GM12878 (cell line): ENCODE data around the gene CD55. TPM values are rescaled to one million over a fixed set of nuclear protein-coding genes. Genes with fewer than 3 reads are reported as not detected.
A peak's percentile ranks its signal among the peaks of the same experiment; 100 is the strongest.

Experiments used
- ATAC-seq: fragments of 200-7000 bp; cut with Tn5 transposase; 3 replicates; pipeline ENCODE4 v1.9.1; 2020; ENCODE audit warnings: mild to moderate bottlenecking, moderate library complexity
- BruUV-seq: library from RNA; stranded (reverse); fragments of 400-500 nt; replicated peaks from 2 replicates; lab custom pipeline; 2021; lab: Mats Ljungman, UMichigan
- CTCF ChIA-PET: fragments of 300-600 bp; sonication (Branson Sonifier 250); formaldehyde crosslinking; extraction: SDS; loops from one replicate; lab custom pipeline; 2021; ENCODE audit warnings: inconsistent platforms; lab: Yijun Ruan, JAX
- POLR2A ChIA-PET: fragments of 350-600 bp; formaldehyde crosslinking; extraction: SDS; loops from one replicate; lab custom pipeline; 2021; ENCODE audit warnings: inconsistent platforms; lab: Charles Lee
- RAD21 ChIA-PET: fragments of 300-600 bp; sonication (Branson Sonifier 250); formaldehyde crosslinking; loops from one replicate; lab custom pipeline; 2023; ENCODE audit warnings: antibody characterized with exemption; ENCODE audit not compliant: unreplicated experiment; lab: Charles Lee
- SMC1A ChIA-PET: fragments of 300-600 bp; sonication (Branson Sonifier 250); formaldehyde crosslinking; loops from one replicate; lab custom pipeline; 2023; ENCODE audit not compliant: unreplicated experiment, uncharacterized antibody; lab: Charles Lee
- DNase-seq: peaks from one replicate; pipeline ENCODE4 v3.0.0-alpha.2; 2011; ENCODE audit warnings: low read depth, low spot score
- FAIRE-seq: peaks from 3 replicates; lab custom pipeline; 2011; peaks lifted over from hg19 to GRCh38; lab: Jason Lieb, UNC
- H2AFZ ChIP-seq: 2 replicates; pipeline ENCODE4 v1.6.0; 2011; ENCODE audit warnings: low read depth, low read length, control low read depth; ENCODE audit not compliant: control insufficient read depth
- H3K27ac ChIP-seq: 2 replicates; pipeline ENCODE4 v1.5.1; 2011; ENCODE audit warnings: control low read depth; ENCODE audit not compliant: control insufficient read depth, insufficient read depth
- H3K27me3 ChIP-seq, 2 experiments: replicated peaks in 1 of 2; 2 replicates each; pipeline versions ENCODE4 v1.6.0 to v1.6.1; 2011; ENCODE audit warnings: low read length in 1 of 2; ENCODE audit not compliant: control insufficient read depth in 2 of 2, insufficient read depth in 2 of 2
- H3K36me3 ChIP-seq, 2 experiments: 2 replicates each; pipeline ENCODE4 v1.5.1; 2011; ENCODE audit warnings: low read length in 1 of 2; ENCODE audit not compliant: control insufficient read depth in 2 of 2, insufficient read depth in 2 of 2
- H3K4me1 ChIP-seq: 2 replicates; pipeline ENCODE4 v1.6.1; 2011; ENCODE audit warnings: mild to moderate bottlenecking, low read length, moderate library complexity, mixed read lengths; ENCODE audit not compliant: control insufficient read depth, insufficient read depth
- H3K4me2 ChIP-seq: 2 replicates; pipeline ENCODE4 v1.6.0; 2011; ENCODE audit warnings: control low read depth; ENCODE audit not compliant: control insufficient read depth, insufficient read depth
- H3K4me3 ChIP-seq: fragments of 200-600 bp; sonication (generic); 2 replicates; pipeline ENCODE4 v1.5.1; 2016
- H3K79me2 ChIP-seq: 2 replicates; pipeline ENCODE4 v1.6.0; 2011; ENCODE audit warnings: low read length; ENCODE audit not compliant: control insufficient read depth, insufficient read depth
- H3K9ac ChIP-seq: 2 replicates; pipeline ENCODE4 v1.8.0; 2011; ENCODE audit warnings: low read length, control low read depth, mixed read lengths; ENCODE audit not compliant: control insufficient read depth, insufficient read depth
- H3K9me3 ChIP-seq: replicated peaks from 3 replicates; pipeline ENCODE4 v1.5.1; 2011; ENCODE audit warnings: mild to moderate bottlenecking, low read length; ENCODE audit not compliant: control insufficient read depth, insufficient read depth
- H4K20me1 ChIP-seq: 2 replicates; pipeline ENCODE4 v1.6.0; 2011; ENCODE audit not compliant: control insufficient read depth, insufficient read depth
- CHD1 ChIP-seq: IDR thresholded peaks from 2 replicates; pipeline ENCODE4 v1.6.1; 2012; ENCODE audit warnings: low read depth, low read length, improper control_type of control experiment
- EZH2 ChIP-seq: IDR thresholded peaks from 2 replicates; pipeline ENCODE4 v1.6.1; 2012; ENCODE audit warnings: low read depth, mild to moderate bottlenecking, control low read depth, inconsistent platforms, low read length, borderline replicate concordance; ENCODE audit not compliant: control insufficient read depth
- IKZF1 ChIP-seq: fragments of 450-650 bp; conservative IDR thresholded peaks from 2 replicates; pipeline ENCODE4 v1.6.1; 2017; ENCODE audit warnings: antibody characterized with exemption, mild to moderate bottlenecking
- LARP7 ChIP-seq: fragments of 450-650 bp; IDR thresholded peaks from 2 replicates; pipeline ENCODE4 v1.6.1; 2017; ENCODE audit warnings: mild to moderate bottlenecking
- RUNX3 ChIP-seq: IDR thresholded peaks from 2 replicates; pipeline ENCODE4 v1.6.1; 2012; ENCODE audit warnings: low read length, inconsistent platforms
- SIN3A ChIP-seq: IDR thresholded peaks from 2 replicates; pipeline ENCODE4 v1.6.1; 2012; ENCODE audit warnings: low read depth, low read length, improper control_type of control experiment
- SMARCA5 ChIP-seq: fragments of 450-650 bp; IDR thresholded peaks from 2 replicates; pipeline ENCODE4 v1.6.1; 2017; ENCODE audit warnings: mild to moderate bottlenecking
- TBL1XR1 ChIP-seq: IDR thresholded peaks from 2 replicates; pipeline ENCODE4 v1.6.1; 2012; ENCODE audit warnings: low read depth, low read length, improper control_type of control experiment
- WGBS: methylation state at CpG from one replicate; pipeline ENCODE4 v1.1.6; 2016; ENCODE audit warnings: low lambda C conversion rate; ENCODE audit not compliant: insufficient replicate concordance, insufficient coverage; ENCODE audit errors: missing lambda C conversion rate; 5-methylcytosine and 5-hydroxymethylcytosine counted together
- in situ Hi-C: fragments of 300-500 bp; cut with MboI; formaldehyde crosslinking; loops from 9 replicates; pipeline ENCODE4 v1.14.3; 2018; ENCODE audit warnings: mixed read lengths
- intact Hi-C: fragments of 100-400 bp; cut with micrococcal nuclease; formaldehyde crosslinking; loops from one replicate; pipeline ENCODE4 v1.14.2; 2022; ENCODE audit not compliant: unreplicated experiment
- polyA plus RNA-seq, 11 experiments: library from polyadenylated mRNA; depleted of rRNA in 4 of 11; unstranded in 6 of 11; stranded (reverse) in 5 of 11; fragments of >200 nt; fragmentation: Nextera tagmentation in 4 of 11; fragmentation: Illumina TruSeq in 1 of 11; extraction: Ambion mirVana in 4 of 11; extraction: Trizol in 1 of 11; gene quantifications; 1 replicate in 1 of 11; 2 replicates in 10 of 11; pipeline versions ENCODE4 v1.2.1 to v1.2.3, GENCODE V29; 2011 to 2016; ENCODE audit warnings: inconsistent platforms in 2 of 11, missing spikeins in 2 of 11, low read depth in 1 of 11
- total RNA-seq, 4 experiments: library from RNA; depleted of rRNA in 3 of 4; stranded (reverse); fragments of >200 nt in 3 of 4; fragmentation: Illumina TruSeq in 1 of 4; extraction: Trizol in 1 of 4; gene quantifications; 2 replicates each; pipeline versions ENCODE4 v1.2.1 to v1.2.3, GENCODE V29; 2013 to 2021

CD55 gene
- total and polyA plus RNA-seq, 10 of the 15 experiments (the other 5 are each of a cell fraction or from before 2014, with no cell fraction given), result 5.2 to 46.5 (median 15.1) TPM

DNA sequence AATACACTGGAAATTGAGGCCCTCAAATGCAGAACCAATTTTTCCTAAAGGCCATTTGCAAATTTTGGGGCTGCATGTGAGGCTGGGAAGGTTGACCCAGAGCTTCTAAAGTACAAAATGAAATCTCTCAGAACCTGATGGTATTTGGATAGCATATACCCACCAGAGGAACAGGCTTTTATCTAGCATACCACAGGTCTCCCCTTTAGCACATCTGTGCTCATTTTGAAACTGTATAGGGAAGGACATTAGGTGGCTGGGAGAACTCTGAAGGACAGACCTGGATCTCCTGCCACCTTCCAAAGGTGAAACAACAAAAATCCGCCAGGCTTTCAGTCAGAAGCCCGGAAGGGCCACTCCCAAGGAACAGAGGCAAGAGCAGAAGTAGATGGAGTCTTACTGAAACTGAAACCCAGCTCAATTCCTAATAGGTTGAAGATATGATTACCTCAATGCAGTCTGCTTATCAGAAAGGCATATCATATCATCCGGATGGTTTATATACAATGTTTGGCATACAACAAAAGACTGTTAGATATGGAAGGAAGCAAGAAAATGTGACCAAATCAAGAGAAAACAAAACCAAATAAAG lies 11.6 kb downstream of the CD55 start:
- H3K4me1 ChIP-seq, result peaks cover 47% of the 10 kb centered on the region
- H3K79me2 ChIP-seq, result no peaks in the 10 kb centered on the region
- TF ChIP-seq LARP7 (no peak), SIN3A (no peak), RUNX3 (no peak), IKZF1 (0 out of 2 replicates have a peak, but pooled peaks have one; percentile 10), CHD1 (no peak), EZH2 (no peak), SMARCA5 (no peak), TBL1XR1 (no peak)
- TF ChIP-seq, all 136 proteins: peak for 1
- intact Hi-C loops (no loop called here), in situ Hi-C loops (loop anchor here (10.0 kb wide), 1 partner anchor 408 kb away; the partner anchor contains the start of gene FCMR)
- Histone ChIP-seq H4K20me1 (no peaks in the 10 kb centered on the region), H2AFZ (no peak overlapping the region), H3K4me3 (0 out of 2 replicates have a peak overlapping the region, but pooled peaks have one; percentile 23), H3K9ac (no peak overlapping the region), H3K4me2 (peak overlapping the region; percentile 46), H3K27me3 (no peaks in the 10 kb centered on the region), H3K36me3 (peaks cover 1 to 7% of the 10 kb centered on the region in 2 experiments; a peak in 1 of 4 replicates), H3K27ac (peak overlapping the region; percentile 54), H3K9me3 (peaks cover 19% of the 10 kb centered on the region)
- ATAC-seq (no peak), DNase-seq (no peak), FAIRE-seq (no peak)
- no TSS peak for BruUV-seq
- ChIA-PET SMC1A (interaction anchor here (0.6 to 7.0 kb wide), 8 partner anchors 11 to 283 kb away, joined by 3 to 144 read pairs (median 4); partner anchors contain the start of gene CD55), CTCF (interaction anchor here (0.7 to 5.0 kb wide), 4 partner anchors 8 to 398 kb away, joined by 3 to 43 read pairs (median 4); partner anchors contain the start of gene CD55), POLR2A (interaction anchor here (6.9 kb wide), 1 partner anchor 11 kb away, joined by 74 read pairs; the partner anchor contains the start of gene CD55), RAD21 (interaction anchor here (0.5 to 1.6 kb wide), 3 partner anchors 8 to 12 kb away, joined by 3 to 12 read pairs (median 4); partner anchors contain the start of gene CD55)
- WGBS, result 33% methylated on average over 3 of the region's 3 CpGs
